Activated CD8-positive, alpha-beta T cell treated with anti-CD3 and anti-CD28 coated beads for 36 hours (primary cell): ENCODE data around the gene PARD6G. TPM values are rescaled to one million over a fixed set of nuclear protein-coding genes. Genes with fewer than 3 reads are reported as not detected.

Experiments used
- ATAC-seq: fragments of 200-7000 bp; cut with Tn5 transposase; one replicate; pipeline ENCODE4 v1.10.0; 2021; ENCODE audit warnings: mild to moderate bottlenecking, moderate library complexity
- CTCF ChIA-PET: fragments of 350-600 bp; sonication (Branson Sonifier 250); formaldehyde crosslinking; loops from one replicate; lab custom pipeline; 2021; ENCODE audit warnings: antibody characterized with exemption; lab: Charles Lee
- POLR2A ChIA-PET: fragments of 350-600 bp; sonication (Branson Sonifier 250); formaldehyde crosslinking; loops from one replicate; lab custom pipeline; 2021; ENCODE audit warnings: antibody characterized with exemption; lab: Charles Lee
- DNase-seq: peaks from one replicate; pipeline ENCODE4 v3.0.0-alpha.2; 2020
- H3K27ac Mint-ChIP-seq: one replicate; pipeline ENCODE4 v1.8.0; 2021; ENCODE audit warnings: mild to moderate bottlenecking, mixed read lengths
- H3K27me3 Mint-ChIP-seq: one replicate; pipeline ENCODE4 v1.8.0; 2021; ENCODE audit warnings: mixed read lengths
- H3K36me3 Mint-ChIP-seq: one replicate; pipeline ENCODE4 v1.8.0; 2021; ENCODE audit warnings: low read depth, mixed read lengths
- H3K4me1 Mint-ChIP-seq: one replicate; pipeline ENCODE4 v1.8.0; 2021; ENCODE audit warnings: low read depth, mixed read lengths
- H3K4me3 Mint-ChIP-seq: one replicate; pipeline ENCODE4 v1.8.0; 2021; ENCODE audit warnings: mild to moderate bottlenecking, moderate library complexity, mixed read lengths
- H3K9me3 Mint-ChIP-seq: one replicate; pipeline ENCODE4 v1.8.0; 2021; ENCODE audit warnings: mixed read lengths
- intact Hi-C: fragments of 100-400 bp; cut with micrococcal nuclease; formaldehyde crosslinking; loops from one replicate; pipeline ENCODE4 v1.10.0; 2022
- total RNA-seq, 2 experiments: library from RNA; stranded (reverse); gene quantifications; one replicate each; pipeline ENCODE4 v1.2.3, GENCODE V29; 2021
- TF ChIP-seq, protein P1 (sequence below): fragments of 200-600 bp; IDR thresholded peaks from one replicate; pipeline ENCODE4 v1.8.0; 2022; ENCODE audit warnings: antibody characterized with exemption, mild to moderate bottlenecking

The PARD6G gene
- total RNA-seq, 2 experiments from 2014 or later = 0.16 to 0.23 TPM

DNA sequence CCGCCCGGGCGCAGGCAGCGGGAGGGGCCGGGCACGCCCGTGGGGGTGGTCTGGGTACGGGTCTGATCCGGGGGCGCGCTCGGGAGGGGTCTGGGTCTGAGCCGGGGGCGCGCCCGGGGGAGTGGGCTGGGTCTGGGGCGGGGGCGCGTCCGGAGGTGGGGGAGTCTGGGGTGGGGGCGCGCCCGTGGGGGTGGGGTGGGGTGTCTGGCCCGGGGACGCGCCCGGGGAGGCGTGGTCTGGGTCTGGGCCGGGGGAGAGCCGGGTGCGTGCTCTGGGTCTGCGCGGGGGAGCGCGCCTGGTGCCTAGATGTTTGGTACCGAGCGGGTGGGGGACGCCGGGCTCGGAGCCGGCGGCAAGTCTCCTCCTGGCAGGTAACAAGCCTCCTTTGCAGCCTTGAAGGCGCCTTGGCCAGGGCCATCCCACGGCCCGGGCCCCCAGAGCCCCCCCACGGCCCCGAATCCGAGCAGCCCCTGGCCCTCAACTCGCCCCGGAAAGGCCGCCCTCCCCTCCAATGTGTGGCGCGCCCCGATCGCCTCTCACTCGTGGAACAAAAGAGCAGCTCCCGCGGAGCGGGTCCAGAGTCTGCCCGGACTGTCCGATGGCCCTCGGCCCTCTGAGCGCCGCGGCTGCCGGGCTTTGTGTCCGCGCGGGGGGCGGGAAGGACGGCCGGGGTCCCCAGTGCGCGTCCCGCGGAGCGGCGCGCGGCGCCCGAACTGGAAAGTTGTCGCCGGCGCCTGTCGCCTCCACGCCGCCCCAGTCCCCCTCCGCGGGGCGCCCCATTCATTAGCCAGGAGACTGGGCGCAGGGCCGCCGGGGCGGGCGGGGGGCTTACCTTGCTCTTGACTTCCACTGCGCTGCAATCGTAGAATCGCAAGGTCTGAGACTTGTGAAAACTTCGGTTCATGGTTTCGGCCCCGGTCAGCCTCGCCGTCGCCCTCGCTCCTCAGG, 595 bp downstream of the PARD6G start:
- no peaks in the 10 kb centered on the region for H3K9me3 Mint-ChIP-seq
- ChIA-PET CTCF (interaction anchor here (1.0 kb wide), 1 partner anchor 88 kb away, joined by 6 read pairs; no protein-coding TSS in a partner anchor), POLR2A (interaction anchor here (0.6 kb wide), 1 partner anchor 858 kb away, joined by 3 read pairs; no protein-coding TSS in a partner anchor)
- peaks cover 36% of the 10 kb centered on the region for H3K27me3 Mint-ChIP-seq
- DNase-seq (peak; percentile 23), ATAC-seq (peak; percentile 54)
- peaks cover 4% of the 10 kb centered on the region for H3K4me1 Mint-ChIP-seq
- TF ChIP-seq, protein P1, sequence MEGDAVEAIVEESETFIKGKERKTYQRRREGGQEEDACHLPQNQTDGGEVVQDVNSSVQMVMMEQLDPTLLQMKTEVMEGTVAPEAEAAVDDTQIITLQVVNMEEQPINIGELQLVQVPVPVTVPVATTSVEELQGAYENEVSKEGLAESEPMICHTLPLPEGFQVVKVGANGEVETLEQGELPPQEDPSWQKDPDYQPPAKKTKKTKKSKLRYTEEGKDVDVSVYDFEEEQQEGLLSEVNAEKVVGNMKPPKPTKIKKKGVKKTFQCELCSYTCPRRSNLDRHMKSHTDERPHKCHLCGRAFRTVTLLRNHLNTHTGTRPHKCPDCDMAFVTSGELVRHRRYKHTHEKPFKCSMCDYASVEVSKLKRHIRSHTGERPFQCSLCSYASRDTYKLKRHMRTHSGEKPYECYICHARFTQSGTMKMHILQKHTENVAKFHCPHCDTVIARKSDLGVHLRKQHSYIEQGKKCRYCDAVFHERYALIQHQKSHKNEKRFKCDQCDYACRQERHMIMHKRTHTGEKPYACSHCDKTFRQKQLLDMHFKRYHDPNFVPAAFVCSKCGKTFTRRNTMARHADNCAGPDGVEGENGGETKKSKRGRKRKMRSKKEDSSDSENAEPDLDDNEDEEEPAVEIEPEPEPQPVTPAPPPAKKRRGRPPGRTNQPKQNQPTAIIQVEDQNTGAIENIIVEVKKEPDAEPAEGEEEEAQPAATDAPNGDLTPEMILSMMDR = no peak
- H3K27ac Mint-ChIP-seq = no peak overlapping the region
- H3K36me3 Mint-ChIP-seq = no peaks in the 10 kb centered on the region
- intact Hi-C loops = no loop called here
- H3K4me3 Mint-ChIP-seq = peak overlapping the region; percentile 33

DNA sequence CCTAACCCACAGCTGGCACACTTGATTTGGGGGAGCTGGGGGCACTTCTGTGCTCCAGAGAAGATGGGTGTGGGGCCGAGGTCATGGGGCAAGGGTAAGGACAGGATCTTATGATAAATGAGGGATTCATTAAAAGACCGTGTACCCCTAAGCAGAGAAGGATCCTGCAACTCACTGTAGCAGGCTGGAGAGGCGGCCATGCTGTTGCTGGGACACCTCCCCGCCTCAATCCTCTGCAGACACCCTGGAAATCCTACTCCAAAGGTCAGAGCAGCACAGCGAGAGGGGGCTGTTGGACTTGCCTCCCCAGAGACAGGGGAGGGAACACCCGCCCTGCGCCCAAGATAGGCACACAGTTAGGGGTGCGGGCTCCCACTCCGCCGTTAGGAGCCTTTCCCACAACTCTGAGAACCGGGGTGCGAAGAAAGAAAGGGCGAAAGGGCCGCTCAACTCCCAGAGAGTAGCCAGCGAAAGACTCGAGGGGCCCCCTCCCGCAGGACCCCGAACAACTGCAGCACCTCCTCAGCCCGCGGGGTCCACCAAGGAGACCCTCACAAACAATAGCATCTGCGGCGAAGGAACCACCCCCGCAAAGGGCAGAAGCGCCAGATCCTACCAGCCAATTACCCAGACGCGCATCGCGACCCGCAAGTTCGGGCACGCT, 1.4 kb downstream of the PARD6G start:
- DNase-seq (no peak), ATAC-seq (no peak)
- Mint-ChIP-seq H3K9me3 (no peaks in the 10 kb centered on the region), H3K4me3 (peak overlapping the region; percentile 57), H3K27ac (no peak overlapping the region), H3K27me3 (peaks cover 36% of the 10 kb centered on the region), H3K4me1 (peaks cover 4% of the 10 kb centered on the region), H3K36me3 (no peaks in the 10 kb centered on the region)
- TF ChIP-seq, protein P1 = no peak
- ChIA-PET CTCF (no interaction called here), POLR2A (no interaction called here)
- intact Hi-C loops = no loop called here

DNA sequence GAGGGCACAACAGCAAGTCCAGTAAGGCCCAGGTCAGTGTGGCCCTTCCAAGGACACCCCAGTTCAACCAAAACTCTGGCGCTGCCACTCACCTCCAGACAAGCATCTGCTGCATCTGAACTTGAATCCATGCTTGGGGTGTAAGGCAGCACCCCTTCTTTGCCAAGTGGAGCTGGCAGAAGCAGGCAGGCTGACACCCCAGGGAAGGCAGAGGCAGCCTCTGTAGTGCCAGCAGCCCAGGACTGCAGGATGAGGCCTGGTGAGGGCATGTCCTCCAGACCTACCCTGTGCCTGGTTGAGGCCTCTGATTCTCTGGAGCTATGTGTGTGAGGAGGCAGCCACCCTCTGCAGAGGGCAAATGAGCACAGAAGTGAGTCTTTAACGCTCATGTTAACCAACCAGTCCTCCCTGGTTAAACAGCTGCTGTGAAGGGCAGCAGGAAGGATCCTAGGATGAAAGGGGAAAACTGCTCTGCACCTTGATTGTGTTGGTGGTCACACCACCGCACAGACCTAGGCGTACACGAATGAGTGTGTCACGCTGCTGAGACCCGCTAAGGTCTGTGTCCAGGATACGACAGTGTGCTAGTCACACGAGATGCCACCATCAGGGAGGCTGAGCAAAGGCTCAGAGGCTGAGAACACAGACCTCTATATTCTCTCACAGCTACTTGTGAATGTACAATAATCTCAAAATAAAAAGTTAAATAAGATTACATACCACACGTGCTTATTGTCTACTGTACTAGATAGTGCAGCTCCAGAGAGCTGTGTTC, 2.2 kb downstream of the PARD6G start:
- Mint-ChIP-seq H3K27me3 (peaks cover 40% of the 10 kb centered on the region), H3K36me3 (no peaks in the 10 kb centered on the region), H3K4me1 (peaks cover 4% of the 10 kb centered on the region), H3K9me3 (no peaks in the 10 kb centered on the region), H3K4me3 (no peak overlapping the region), H3K27ac (no peak overlapping the region)
- ChIA-PET POLR2A (no interaction called here), CTCF (interaction anchor here (0.6 to 2.0 kb wide), 2 partner anchors 86 to 88 kb away, joined by 3 to 7 read pairs; no protein-coding TSS in a partner anchor)
- ATAC-seq (no peak), DNase-seq (no peak)
- TF ChIP-seq, protein P1 = no peak
- intact Hi-C loops = no loop called here

DNA sequence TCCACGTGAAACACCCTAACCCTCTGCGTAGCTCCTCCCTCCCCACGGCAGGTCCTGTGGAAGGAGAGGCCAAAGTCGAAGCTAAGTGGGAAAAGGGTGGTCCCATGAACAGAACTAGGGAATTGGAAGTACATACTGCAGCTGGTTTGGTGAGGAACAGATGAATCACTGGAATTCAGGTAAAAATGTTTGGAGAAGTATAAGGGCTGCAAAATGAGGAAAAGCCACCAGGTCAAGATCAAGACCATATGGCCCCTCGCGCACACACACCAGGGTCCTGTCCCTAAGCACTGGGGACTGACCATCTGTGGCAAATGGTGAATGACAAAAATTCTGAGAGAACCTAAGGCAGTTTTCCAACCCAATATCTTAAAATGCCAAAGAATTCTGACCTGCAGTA, 3.1 kb downstream of the PARD6G start:
- Mint-ChIP-seq H3K4me1 (peaks cover 4% of the 10 kb centered on the region), H3K4me3 (no peak overlapping the region), H3K27me3 (peaks cover 40% of the 10 kb centered on the region), H3K36me3 (no peaks in the 10 kb centered on the region), H3K27ac (no peak overlapping the region), H3K9me3 (no peaks in the 10 kb centered on the region)
- TF ChIP-seq, protein P1 = no peak
- ATAC-seq (no peak), DNase-seq (no peak)
- ChIA-PET POLR2A (no interaction called here), CTCF (interaction anchor here (2.0 kb wide), 1 partner anchor 85 kb away, joined by 7 read pairs; no protein-coding TSS in a partner anchor)
- intact Hi-C loops = no loop called here
